Right lobe of liver (tissue), 6 donors: ENCODE results near the gene DOCK2. TPM values are rescaled to one million over a fixed set of nuclear protein-coding genes. Genes with fewer than 3 reads are reported as not detected.

Experiments
- ATAC-seq, 4 donors: fragments of 200-7000 bp; cut with Tn5 transposase; one replicate each; pipeline ENCODE4 v1.9.1; 2020; ENCODE audit warnings: mild to moderate bottlenecking in 4 of 4, moderate library complexity in 4 of 4
- DNase-seq, 3 donors: peaks; one replicate each; pipeline ENCODE4 v3.0.0-alpha.2; 2020
- H3K27ac ChIP-seq, 3 donors: fragments of 200-600 bp; one replicate each; pipeline ENCODE4 v1.8.0; 2022
- H3K27me3 ChIP-seq, 2 donors: fragments of 200-600 bp; one replicate each; pipeline ENCODE4 v1.8.0; 2022
- H3K36me3 ChIP-seq, 4 donors: fragments of 200-600 bp; sonication (generic) in 1 of 4; one replicate each; pipeline versions ENCODE4 v1.5.1 to v1.8.0; 2017 to 2022; ENCODE audit warnings: control low read depth in 1 of 4
- H3K4me1 ChIP-seq, 4 donors: fragments of 200-600 bp; sonication (generic) in 1 of 4; one replicate each; pipeline versions ENCODE4 v1.5.1 to v1.8.0; 2017 to 2022; ENCODE audit warnings: control low read depth in 1 of 4
- H3K4me3 ChIP-seq, 3 donors: fragments of 200-600 bp; one replicate each; pipeline ENCODE4 v1.8.0; 2022
- H3K9me3 ChIP-seq, 4 donors: fragments of 200-600 bp; sonication (generic) in 1 of 4; one replicate each; pipeline versions ENCODE4 v1.5.1 to v1.8.0; 2017 to 2022; ENCODE audit warnings: control low read depth in 1 of 4
- POLR2A ChIP-seq: fragments of 450-650 bp; IDR thresholded peaks from one replicate; pipeline ENCODE4 v1.6.1; 2017; ENCODE audit warnings: antibody characterized with exemption, mild to moderate bottlenecking
- WGBS: methylation state at CpG from one replicate; pipeline ENCODE4 v1.1.6; 2018; ENCODE audit warnings: low coverage, low lambda C conversion rate; ENCODE audit not compliant: insufficient coverage; ENCODE audit errors: missing lambda C conversion rate; 5-methylcytosine and 5-hydroxymethylcytosine counted together
- intact Hi-C, 2 donors: fragments of 100-400 bp; cut with DNase I; formaldehyde crosslinking; loops; one replicate each; pipeline versions ENCODE4 v1.11.2 to v1.14.1; 2022
- total RNA-seq, 6 experiments: library from RNA; depleted of rRNA in 2 of 6; stranded (reverse); fragments of >200 nt in 2 of 6; fragmentation: NEBNext Ultra II Directional in 3 of 6; extraction: Animal tissue kit (Norgen Biotek cat#: 25700) in 3 of 6; gene quantifications; one replicate each; pipeline versions ENCODE4 v1.1.0 to v1.2.4, GENCODE V29; 2016 to 2023
- TF ChIP-seq, protein P1 (sequence below), 4 donors: fragments of 200-600 bp in 3 of 4; fragments of 450-650 bp in 1 of 4; IDR thresholded peaks; one replicate each; pipeline versions ENCODE4 v1.5.1 to v1.8.0; 2016 to 2022; ENCODE audit warnings: antibody characterized with exemption in 4 of 4, mild to moderate bottlenecking in 2 of 4
- donor health status: DM: no; HTN: yes; CAD: no.
- donor health status: DM: no; HTN: no; CAD: no.
- donor health status: DM: no; HTN: no; CAD: no.
- donor health status: DM: no; HTN: yes; CAD: no.
- donor health status: DM: no; HTN: yes; CAD: no.

Gene DOCK2
- total RNA-seq, 6 experiments from 2014 or later: 5.0 to 14.5 (median 7.4) TPM

DNA sequence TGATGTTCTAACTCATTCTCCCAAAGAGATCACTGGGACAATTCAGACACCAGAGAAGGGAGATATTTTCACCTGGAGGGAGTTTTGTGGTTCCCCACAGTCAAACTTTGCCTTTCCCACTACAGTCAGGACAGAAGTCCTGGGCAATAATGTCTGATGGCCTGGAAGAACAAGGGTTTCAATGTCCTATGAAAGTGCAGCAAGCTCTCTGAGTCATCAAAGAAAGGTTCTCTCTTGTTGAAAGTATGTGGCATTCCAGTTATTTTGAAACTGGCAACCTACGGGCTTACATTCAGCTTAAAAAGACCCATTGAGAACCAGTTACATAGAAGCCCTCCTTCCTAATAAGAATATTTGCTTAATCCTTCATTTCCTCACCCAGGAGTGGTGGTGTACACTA is 239.3 kb downstream of the DOCK2 start:
- ATAC-seq (no peak), DNase-seq (no peak)
- 13% methylated on average over 1 of the region's 1 CpG for WGBS
- Histone ChIP-seq H3K27ac (no peak overlapping the region), H3K36me3 (no peaks in the 10 kb centered on the region), H3K4me1 (no peaks in the 10 kb centered on the region), H3K9me3 (no peaks in the 10 kb centered on the region), H3K4me3 (no peak overlapping the region), H3K27me3 (no peaks in the 10 kb centered on the region)
- intact Hi-C loops: no loop called here
- TF ChIP-seq, protein P1, sequence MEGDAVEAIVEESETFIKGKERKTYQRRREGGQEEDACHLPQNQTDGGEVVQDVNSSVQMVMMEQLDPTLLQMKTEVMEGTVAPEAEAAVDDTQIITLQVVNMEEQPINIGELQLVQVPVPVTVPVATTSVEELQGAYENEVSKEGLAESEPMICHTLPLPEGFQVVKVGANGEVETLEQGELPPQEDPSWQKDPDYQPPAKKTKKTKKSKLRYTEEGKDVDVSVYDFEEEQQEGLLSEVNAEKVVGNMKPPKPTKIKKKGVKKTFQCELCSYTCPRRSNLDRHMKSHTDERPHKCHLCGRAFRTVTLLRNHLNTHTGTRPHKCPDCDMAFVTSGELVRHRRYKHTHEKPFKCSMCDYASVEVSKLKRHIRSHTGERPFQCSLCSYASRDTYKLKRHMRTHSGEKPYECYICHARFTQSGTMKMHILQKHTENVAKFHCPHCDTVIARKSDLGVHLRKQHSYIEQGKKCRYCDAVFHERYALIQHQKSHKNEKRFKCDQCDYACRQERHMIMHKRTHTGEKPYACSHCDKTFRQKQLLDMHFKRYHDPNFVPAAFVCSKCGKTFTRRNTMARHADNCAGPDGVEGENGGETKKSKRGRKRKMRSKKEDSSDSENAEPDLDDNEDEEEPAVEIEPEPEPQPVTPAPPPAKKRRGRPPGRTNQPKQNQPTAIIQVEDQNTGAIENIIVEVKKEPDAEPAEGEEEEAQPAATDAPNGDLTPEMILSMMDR (IDR thresholded peaks at IDR 0.05): no peak
- TF ChIP-seq POLR2A: no peak

DNA sequence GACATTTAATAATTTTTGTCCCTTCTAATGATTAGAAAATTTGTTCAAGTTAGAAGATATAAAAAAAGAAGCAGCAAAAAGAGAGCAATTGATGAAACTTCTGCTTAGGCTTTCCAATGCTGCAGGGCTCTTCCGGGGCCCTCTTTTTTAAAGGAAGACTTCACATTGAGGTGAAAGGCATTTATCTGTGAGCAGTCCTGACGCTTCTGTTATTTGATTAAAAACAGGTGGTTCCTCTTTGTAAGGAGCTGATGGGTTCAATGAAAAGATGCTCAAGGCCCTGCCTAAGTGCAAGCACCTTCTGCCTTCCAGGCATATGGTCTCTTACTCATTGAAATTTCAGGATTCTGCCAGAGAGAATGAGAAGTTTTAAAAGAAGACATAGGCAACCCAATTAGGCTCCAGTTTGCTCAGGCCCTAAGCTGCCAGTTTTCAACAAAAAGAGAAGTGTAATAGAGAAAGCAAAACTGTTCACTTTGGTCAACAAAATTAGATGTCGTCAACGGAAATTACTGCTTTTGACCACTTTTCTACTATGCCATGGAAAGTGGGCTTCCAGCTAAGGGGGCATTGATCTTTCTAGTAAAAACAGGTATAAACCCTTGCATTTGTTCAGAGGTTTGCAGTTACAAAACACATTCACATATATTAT is 243.1 kb downstream of the DOCK2 start:
- intact Hi-C loops: no loop called here
- TF ChIP-seq, protein P1 (IDR thresholded peaks at IDR 0.05): no peak
- TF ChIP-seq POLR2A: no peak
- no peak overlapping the region for H3K27ac ChIP-seq
- H3K27me3 ChIP-seq: no peaks in the 10 kb centered on the region
- no peaks in the 10 kb centered on the region for H3K36me3 ChIP-seq
- ATAC-seq (peak in 1 of 4 donors; percentile 56), DNase-seq (no peak)
- H3K4me1 ChIP-seq: no peaks in the 10 kb centered on the region
- 53% methylated on average over 4 of the region's 4 CpGs for WGBS
- H3K4me3 ChIP-seq: no peak overlapping the region
- no peaks in the 10 kb centered on the region for H3K9me3 ChIP-seq

DNA sequence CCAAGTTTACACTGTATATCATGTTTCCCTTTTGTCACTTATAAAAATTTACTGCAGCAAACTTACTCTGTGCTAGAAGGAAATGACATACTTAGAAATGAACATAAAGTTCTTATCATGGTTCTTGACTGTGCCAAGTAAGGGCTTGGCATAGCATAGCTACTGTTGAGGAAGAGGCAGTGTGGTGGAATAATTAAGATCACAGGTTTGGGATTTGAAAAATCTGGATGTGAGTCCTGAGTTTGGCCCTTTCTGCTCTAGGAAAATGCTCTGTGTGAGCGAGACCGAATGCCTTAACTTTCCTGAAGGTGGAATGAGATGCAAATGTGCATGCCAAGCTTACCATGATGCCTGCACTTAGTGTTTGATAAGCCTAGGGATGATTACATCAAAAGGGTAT is 243.7 kb downstream of the DOCK2 start:
- Histone ChIP-seq H3K9me3 (no peaks in the 10 kb centered on the region), H3K4me3 (no peak overlapping the region), H3K27ac (no peak overlapping the region), H3K36me3 (no peaks in the 10 kb centered on the region), H3K27me3 (no peaks in the 10 kb centered on the region), H3K4me1 (no peaks in the 10 kb centered on the region)
- no peak for DNase-seq
- WGBS: 100% methylated on average over 1 of the region's 2 CpGs
- intact Hi-C loops: no loop called here
- no peak for ATAC-seq
- TF ChIP-seq, protein P1 (IDR thresholded peaks at IDR 0.05): no peak
- no peak for TF ChIP-seq POLR2A

DNA sequence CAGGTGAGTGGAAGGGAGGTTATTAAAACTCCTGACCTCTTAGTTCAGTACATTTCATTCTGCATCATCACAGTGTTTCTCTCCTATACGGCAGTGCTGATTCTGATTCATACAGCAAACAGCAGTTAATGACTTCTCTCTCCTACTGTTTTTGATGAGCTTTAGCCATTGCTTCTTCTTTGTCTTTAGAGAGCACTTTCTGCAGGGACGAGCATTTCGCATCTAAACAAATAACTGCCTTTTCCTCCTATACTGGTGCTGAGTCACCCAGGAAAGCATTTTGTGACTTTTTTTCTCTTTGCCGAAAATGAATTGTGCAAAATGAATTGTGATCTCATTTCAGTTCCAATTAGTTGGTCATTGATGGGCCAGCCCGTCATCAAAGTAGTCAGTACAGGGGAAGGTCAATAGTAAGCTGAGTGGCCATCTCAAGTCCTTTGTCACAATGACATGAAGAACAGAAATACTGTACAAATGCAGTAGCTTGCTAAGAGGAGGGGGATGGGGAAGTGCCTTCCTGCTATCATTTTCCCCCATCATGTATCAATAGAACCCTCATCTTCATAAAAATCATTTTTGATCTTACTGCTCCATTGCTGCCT is 244.7 kb downstream of the DOCK2 start:
- TF ChIP-seq, protein P1 (IDR thresholded peaks at IDR 0.05): no peak
- Histone ChIP-seq H3K27me3 (no peaks in the 10 kb centered on the region), H3K9me3 (no peaks in the 10 kb centered on the region), H3K4me3 (no peak overlapping the region), H3K4me1 (no peaks in the 10 kb centered on the region), H3K27ac (no peak overlapping the region), H3K36me3 (no peaks in the 10 kb centered on the region)
- intact Hi-C loops: no loop called here
- 57% methylated on average over 5 of the region's 5 CpGs for WGBS
- ATAC-seq (no peak), DNase-seq (no peak)
